ENCODE data around the gene DPP7.

DNA sequence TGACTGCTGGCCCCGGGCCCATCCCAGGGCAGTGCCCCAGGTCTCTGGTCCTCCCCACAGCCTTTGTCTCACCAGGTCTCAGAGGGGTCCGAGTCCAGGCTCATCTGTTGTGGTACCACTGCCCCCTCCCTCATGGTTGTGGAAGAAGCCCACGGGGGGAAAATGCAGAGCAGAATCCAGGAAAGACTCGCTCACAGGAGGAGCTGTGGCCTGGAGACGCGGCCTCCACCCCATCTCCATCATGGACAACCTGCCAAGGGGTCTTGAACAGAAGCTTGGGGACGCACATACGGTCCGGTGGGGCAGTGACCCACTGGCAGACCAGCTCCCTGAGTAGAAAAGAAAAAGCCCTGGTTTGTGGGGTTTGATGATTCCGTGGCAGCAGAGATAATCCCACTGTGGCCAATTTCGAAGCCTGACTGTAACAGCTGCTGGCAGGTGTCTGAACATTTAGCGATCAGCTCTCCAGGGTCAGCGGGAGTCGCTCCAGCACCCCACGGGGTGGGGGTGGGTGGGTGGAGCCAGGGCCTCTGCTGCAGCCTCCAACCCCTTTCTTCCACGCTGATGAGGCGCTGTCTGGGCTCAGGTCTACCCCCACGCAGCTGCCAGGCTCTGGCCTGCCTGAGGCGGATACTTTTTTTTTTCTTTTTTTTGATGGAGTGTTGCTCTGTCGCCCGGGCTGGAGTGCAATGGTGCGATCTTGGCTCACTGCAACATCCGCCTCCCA lies 22.5 kb upstream of the DPP7 start:
- TF ChIP-seq, protein P1, sequence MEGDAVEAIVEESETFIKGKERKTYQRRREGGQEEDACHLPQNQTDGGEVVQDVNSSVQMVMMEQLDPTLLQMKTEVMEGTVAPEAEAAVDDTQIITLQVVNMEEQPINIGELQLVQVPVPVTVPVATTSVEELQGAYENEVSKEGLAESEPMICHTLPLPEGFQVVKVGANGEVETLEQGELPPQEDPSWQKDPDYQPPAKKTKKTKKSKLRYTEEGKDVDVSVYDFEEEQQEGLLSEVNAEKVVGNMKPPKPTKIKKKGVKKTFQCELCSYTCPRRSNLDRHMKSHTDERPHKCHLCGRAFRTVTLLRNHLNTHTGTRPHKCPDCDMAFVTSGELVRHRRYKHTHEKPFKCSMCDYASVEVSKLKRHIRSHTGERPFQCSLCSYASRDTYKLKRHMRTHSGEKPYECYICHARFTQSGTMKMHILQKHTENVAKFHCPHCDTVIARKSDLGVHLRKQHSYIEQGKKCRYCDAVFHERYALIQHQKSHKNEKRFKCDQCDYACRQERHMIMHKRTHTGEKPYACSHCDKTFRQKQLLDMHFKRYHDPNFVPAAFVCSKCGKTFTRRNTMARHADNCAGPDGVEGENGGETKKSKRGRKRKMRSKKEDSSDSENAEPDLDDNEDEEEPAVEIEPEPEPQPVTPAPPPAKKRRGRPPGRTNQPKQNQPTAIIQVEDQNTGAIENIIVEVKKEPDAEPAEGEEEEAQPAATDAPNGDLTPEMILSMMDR (IDR thresholded peaks at IDR 0.05) = no peak
- TF ChIP-seq POLR2A (IDR thresholded peaks at IDR 0.05) = no peak
